ENCODE measurements around the gene RELN.

DNA sequence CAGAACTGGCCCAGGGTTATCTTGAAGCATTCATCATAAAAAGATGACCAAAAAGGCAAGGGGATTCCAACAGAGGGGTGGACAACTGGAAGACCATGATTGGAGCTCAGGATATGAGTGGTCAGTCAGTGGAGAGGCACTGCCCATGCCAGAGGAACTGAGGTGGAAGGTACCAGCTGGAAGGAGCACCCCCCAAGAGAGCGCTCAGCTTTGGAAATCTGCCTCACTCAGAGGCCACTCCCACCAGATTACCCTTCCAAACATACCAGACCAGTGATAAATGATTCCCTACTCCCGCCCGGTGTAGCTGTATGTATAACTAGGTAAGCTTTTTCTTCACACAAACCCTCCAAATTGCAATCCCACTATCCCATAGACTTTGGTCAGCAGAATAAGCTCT lies 286.5 kb downstream of the RELN start:
- TF ChIP-seq FOS (IDR thresholded peaks at IDR 0.05; ENCODE audit: borderline replicate concordance, extremely low read depth, insufficient read length) (no peak), MXI1 (IDR thresholded peaks at IDR 0.05; ENCODE audit: low read depth, low read length) (no peak), ZNF274 (IDR thresholded peaks at IDR 0.05; ENCODE audit: insufficient read depth, insufficient read length) (no peak), BRCA1 (IDR thresholded peaks at IDR 0.05; ENCODE audit: low read depth, low read length) (no peak), EZH2 (IDR thresholded peaks at IDR 0.05; ENCODE audit: borderline replicate concordance, control insufficient read depth, low read depth, low read length) (no peak), RBBP5 (conservative IDR thresholded peaks at IDR 0.05) (no peak)

All from GM12878 (cell line).